Liver (tissue), 9 donors: Measurements from ENCODE around the gene PBX4. TPM values are rescaled to one million over a fixed set of nuclear protein-coding genes. Genes with fewer than 3 reads are reported as not detected.

Source experiments
- DNase-seq: peaks from one replicate; pipeline ENCODE4 v3.0.0-alpha.2; 2017; ENCODE audit warnings: low spot score
- H3K27ac ChIP-seq, 2 donors: one replicate each; pipeline ENCODE4 v1.7.0; 2013; ENCODE audit warnings: inconsistent platforms in 2 of 2, low read length in 2 of 2, control low read depth in 1 of 2, low read depth in 1 of 2, mild to moderate bottlenecking in 1 of 2
- H3K27me3 ChIP-seq, 4 donors: one replicate each; pipeline versions ENCODE4 v1.6.1 to v1.7.0; 2013; ENCODE audit warnings: low read length in 3 of 4, inconsistent platforms in 1 of 4, mild to moderate bottlenecking in 1 of 4, moderate library complexity in 1 of 4; ENCODE audit not compliant: control insufficient read depth in 4 of 4, insufficient read depth in 4 of 4
- H3K36me3 ChIP-seq, 4 donors: one replicate each; pipeline versions ENCODE4 v1.6.1 to v1.7.0; 2013; ENCODE audit warnings: low read length in 3 of 4, mild to moderate bottlenecking in 3 of 4, low read depth in 1 of 4, moderate library complexity in 1 of 4; ENCODE audit not compliant: control insufficient read depth in 4 of 4, insufficient read depth in 3 of 4
- H3K4me1 ChIP-seq, 4 donors: one replicate each; pipeline versions ENCODE4 v1.6.1 to v1.7.0; 2013; ENCODE audit warnings: low read length in 3 of 4, mild to moderate bottlenecking in 3 of 4, moderate library complexity in 1 of 4; ENCODE audit not compliant: control insufficient read depth in 4 of 4, insufficient read depth in 4 of 4
- H3K4me3 ChIP-seq, 3 donors: one replicate each; pipeline versions ENCODE4 v1.6.1 to v1.7.0; 2013; ENCODE audit warnings: low read length in 3 of 3, control low read depth in 1 of 3, low read depth in 1 of 3, mild to moderate bottlenecking in 1 of 3
- H3K9ac ChIP-seq, 2 donors: one replicate each; pipeline ENCODE4 v1.7.0; 2013; ENCODE audit warnings: low read length in 2 of 2, mild to moderate bottlenecking in 2 of 2, moderate library complexity in 2 of 2, control low read depth in 1 of 2, low read depth in 1 of 2
- H3K9me3 ChIP-seq, 4 donors: one replicate each; pipeline versions ENCODE4 v1.6.1 to v1.7.0; 2013; ENCODE audit warnings: low read length in 3 of 4; ENCODE audit not compliant: control insufficient read depth in 4 of 4
- CTCF ChIP-seq: fragments of 150-350 bp; IDR thresholded peaks from 2 replicates; pipeline ENCODE4 v1.5.1; 2017; ENCODE audit warnings: improper control_type of control experiment, low read depth, low read length; ENCODE audit not compliant: missing input control
- EGR1 ChIP-seq, 2 donors: IDR thresholded peaks; 2 replicates each; pipeline ENCODE4 v1.6.1; 2016 to 2018; ENCODE audit warnings: antibody characterized with exemption in 2 of 2, low read depth in 2 of 2
- FOXA1 ChIP-seq: IDR thresholded peaks from 2 replicates; pipeline ENCODE4 v1.6.1; 2016; ENCODE audit warnings: antibody characterized with exemption
- FOXA2 ChIP-seq: IDR thresholded peaks from 2 replicates; pipeline ENCODE4 v1.6.1; 2016; ENCODE audit warnings: antibody characterized with exemption
- GABPA ChIP-seq, 2 donors: IDR thresholded peaks in 1 of 2; conservative IDR thresholded peaks in 1 of 2; 2 replicates each; pipeline ENCODE4 v1.6.1; 2016; ENCODE audit warnings: antibody characterized with exemption in 2 of 2, mild to moderate bottlenecking in 1 of 2, moderate library complexity in 1 of 2
- HNF4A ChIP-seq, 2 donors: conservative IDR thresholded peaks; 2 replicates each; pipeline ENCODE4 v1.6.1; 2016; ENCODE audit warnings: antibody characterized with exemption in 2 of 2, mild to moderate bottlenecking in 2 of 2
- HNF4G ChIP-seq: IDR thresholded peaks from 2 replicates; pipeline ENCODE4 v1.6.1; 2016; ENCODE audit warnings: antibody characterized with exemption
- JUND ChIP-seq, 2 donors: IDR thresholded peaks; 2 replicates each; pipeline ENCODE4 v1.6.1; 2016; ENCODE audit warnings: antibody characterized with exemption in 2 of 2
- NR2F2 ChIP-seq: IDR thresholded peaks from 2 replicates; pipeline ENCODE4 v1.6.1; 2016; ENCODE audit warnings: antibody characterized with exemption
- RAD21 ChIP-seq, 2 donors: IDR thresholded peaks; 2 replicates each; pipeline ENCODE4 v1.6.1; 2016; ENCODE audit warnings: antibody characterized with exemption in 2 of 2, mild to moderate bottlenecking in 2 of 2
- RXRA ChIP-seq, 2 donors: IDR thresholded peaks; 2 replicates each; pipeline ENCODE4 v1.6.1; 2017 to 2018; ENCODE audit warnings: antibody characterized with exemption in 2 of 2, mild to moderate bottlenecking in 1 of 2
- SP1 ChIP-seq: IDR thresholded peaks from 2 replicates; pipeline ENCODE4 v1.6.1; 2018; ENCODE audit warnings: antibody characterized with exemption, mild to moderate bottlenecking
- TAF1 ChIP-seq: conservative IDR thresholded peaks from 2 replicates; pipeline ENCODE4 v1.6.1; 2016; ENCODE audit warnings: antibody characterized with exemption, mild to moderate bottlenecking
- YY1 ChIP-seq: IDR thresholded peaks from 2 replicates; pipeline ENCODE4 v1.6.1; 2016; ENCODE audit warnings: antibody characterized with exemption, mild to moderate bottlenecking
- ZBTB33 ChIP-seq: IDR thresholded peaks from 2 replicates; pipeline ENCODE4 v1.6.1; 2016; ENCODE audit warnings: antibody characterized with exemption
- WGBS: extraction: QIAGEN DNeasy Blood & Tissue Kit; methylation state at CpG from one replicate; pipeline ENCODE4 v1.1.7; 2013; 5-methylcytosine and 5-hydroxymethylcytosine counted together
- polyA plus RNA-seq, 2 donors: library from polyadenylated mRNA; stranded (reverse) in 1 of 2; unstranded in 1 of 2; fragments of 200-250 nt in 1 of 2; fragments of >200 nt in 1 of 2; fragmentation: Nextera tagmentation in 1 of 2; extraction: Ambion mirVana in 1 of 2; gene quantifications; one replicate each; pipeline versions ENCODE4 v1.2.1 to v1.2.3, GENCODE V29; 2013 to 2015
- total RNA-seq, 2 donors: library from RNA; depleted of rRNA; stranded (reverse); fragments of >200 nt; gene quantifications; one replicate each; pipeline ENCODE4 v1.2.3, GENCODE V29; 2014
- TF ChIP-seq, protein P1 (sequence below): IDR thresholded peaks from 2 replicates; pipeline ENCODE4 v1.6.1; 2016; ENCODE audit warnings: antibody characterized with exemption, mild to moderate bottlenecking
- TF ChIP-seq, protein P2 (sequence below): IDR thresholded peaks from 2 replicates; pipeline ENCODE4 v1.6.1; 2016; ENCODE audit warnings: antibody characterized with exemption
- TF ChIP-seq, protein P3 (sequence below): IDR thresholded peaks from 2 replicates; pipeline ENCODE4 v1.6.1; 2016; ENCODE audit warnings: antibody characterized with exemption
- donor health status: healthy.
- donor health status: healthy.
- donor health status: healthy.
- donor health status: healthy.
- donor health status: healthy.

Gene PBX4
- total and polyA plus RNA-seq, 4 donors: 0.19 to 0.59 (median 0.21) TPM; not detected in 1

DNA sequence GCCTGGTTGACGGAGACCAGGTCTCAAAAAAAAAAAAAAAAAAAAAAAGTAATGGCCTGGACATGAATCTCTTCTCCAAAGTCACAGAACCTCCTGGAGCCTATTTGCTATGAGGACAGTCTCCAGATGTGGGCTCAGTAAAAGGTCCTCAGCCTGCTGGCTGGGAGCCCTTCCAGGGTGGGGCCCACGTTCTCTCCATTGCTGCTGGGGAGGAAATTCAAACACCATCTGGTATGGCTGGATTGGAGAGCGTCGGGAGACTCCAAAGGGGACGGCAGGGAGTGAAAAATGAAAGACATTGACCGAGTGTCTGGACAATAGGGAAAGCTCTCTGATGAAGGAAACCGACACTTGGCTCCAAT, 1.3 kb upstream of the PBX4 start:
- 76% methylated on average over 7 of the region's 7 CpGs for WGBS
- Histone ChIP-seq H3K27me3 (no peaks in the 10 kb centered on the region), H3K27ac (no peak overlapping the region), H3K36me3 (no peaks in the 10 kb centered on the region), H3K9ac (no peak overlapping the region), H3K4me1 (no peaks in the 10 kb centered on the region), H3K4me3 (no peak overlapping the region), H3K9me3 (peaks cover 0 to 8% (median 0%) of the 10 kb centered on the region in 4 donors)
- TF ChIP-seq FOXA1 (no peak), RAD21 (IDR thresholded peaks at IDR 0.05) (no peak), FOXA2 (no peak), JUND (IDR thresholded peaks at IDR 0.05) (no peak), SP1 (no peak), RXRA (IDR thresholded peaks at IDR 0.05) (no peak), EGR1 (IDR thresholded peaks at IDR 0.05; ENCODE audit: low read depth in 2 of 2) (no peak), CTCF (no peak), YY1 (no peak), TAF1 (no peak), HNF4G (no peak), HNF4A (conservative IDR thresholded peaks at IDR 0.05) (no peak), ZBTB33 (no peak), GABPA (IDR thresholded peaks at IDR 0.05 in 1 of 2, conservative IDR thresholded peaks at IDR 0.05 in 1 of 2) (no peak), NR2F2 (no peak)
- TF ChIP-seq, protein P1, sequence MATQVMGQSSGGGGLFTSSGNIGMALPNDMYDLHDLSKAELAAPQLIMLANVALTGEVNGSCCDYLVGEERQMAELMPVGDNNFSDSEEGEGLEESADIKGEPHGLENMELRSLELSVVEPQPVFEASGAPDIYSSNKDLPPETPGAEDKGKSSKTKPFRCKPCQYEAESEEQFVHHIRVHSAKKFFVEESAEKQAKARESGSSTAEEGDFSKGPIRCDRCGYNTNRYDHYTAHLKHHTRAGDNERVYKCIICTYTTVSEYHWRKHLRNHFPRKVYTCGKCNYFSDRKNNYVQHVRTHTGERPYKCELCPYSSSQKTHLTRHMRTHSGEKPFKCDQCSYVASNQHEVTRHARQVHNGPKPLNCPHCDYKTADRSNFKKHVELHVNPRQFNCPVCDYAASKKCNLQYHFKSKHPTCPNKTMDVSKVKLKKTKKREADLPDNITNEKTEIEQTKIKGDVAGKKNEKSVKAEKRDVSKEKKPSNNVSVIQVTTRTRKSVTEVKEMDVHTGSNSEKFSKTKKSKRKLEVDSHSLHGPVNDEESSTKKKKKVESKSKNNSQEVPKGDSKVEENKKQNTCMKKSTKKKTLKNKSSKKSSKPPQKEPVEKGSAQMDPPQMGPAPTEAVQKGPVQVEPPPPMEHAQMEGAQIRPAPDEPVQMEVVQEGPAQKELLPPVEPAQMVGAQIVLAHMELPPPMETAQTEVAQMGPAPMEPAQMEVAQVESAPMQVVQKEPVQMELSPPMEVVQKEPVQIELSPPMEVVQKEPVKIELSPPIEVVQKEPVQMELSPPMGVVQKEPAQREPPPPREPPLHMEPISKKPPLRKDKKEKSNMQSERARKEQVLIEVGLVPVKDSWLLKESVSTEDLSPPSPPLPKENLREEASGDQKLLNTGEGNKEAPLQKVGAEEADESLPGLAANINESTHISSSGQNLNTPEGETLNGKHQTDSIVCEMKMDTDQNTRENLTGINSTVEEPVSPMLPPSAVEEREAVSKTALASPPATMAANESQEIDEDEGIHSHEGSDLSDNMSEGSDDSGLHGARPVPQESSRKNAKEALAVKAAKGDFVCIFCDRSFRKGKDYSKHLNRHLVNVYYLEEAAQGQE: no peak
- TF ChIP-seq, protein P2, sequence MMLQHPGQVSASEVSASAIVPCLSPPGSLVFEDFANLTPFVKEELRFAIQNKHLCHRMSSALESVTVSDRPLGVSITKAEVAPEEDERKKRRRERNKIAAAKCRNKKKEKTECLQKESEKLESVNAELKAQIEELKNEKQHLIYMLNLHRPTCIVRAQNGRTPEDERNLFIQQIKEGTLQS: no peak
- TF ChIP-seq, protein P3, sequence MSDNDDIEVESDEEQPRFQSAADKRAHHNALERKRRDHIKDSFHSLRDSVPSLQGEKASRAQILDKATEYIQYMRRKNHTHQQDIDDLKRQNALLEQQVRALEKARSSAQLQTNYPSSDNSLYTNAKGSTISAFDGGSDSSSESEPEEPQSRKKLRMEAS: no peak
- DNase-seq: no peak
